ENCODE data around the gene DAPP1. TPM values are rescaled to one million over a fixed set of nuclear protein-coding genes. Genes with fewer than 3 reads are reported as not detected.

DAPP1 gene
- total and polyA plus RNA-seq, 2 of the 8 experiments (the other 6 are each of a cell fraction or from before 2014, with no cell fraction given), result not detected

- no peak for TF ChIP-seq GTF2F1 (IDR thresholded peaks at IDR 0.05; ENCODE audit: borderline replicate concordance, low read depth, low read length)
Observed at GRCh38 chr4:99827454-99827853, 10.8 kb downstream of the DAPP1 start (continued).

All from H1 (cell line).